CD8-positive, alpha-beta memory T cell (primary cell): Measurements from ENCODE around the gene RNF144B. TPM values are rescaled to one million over a fixed set of nuclear protein-coding genes. Genes with fewer than 3 reads are reported as not detected.

ENCODE experiments used
- CTCF ChIA-PET: fragments of 350-600 bp; sonication (Branson Sonifier 250); formaldehyde crosslinking; loops from one replicate; lab custom pipeline; 2021; ENCODE audit warnings: antibody characterized with exemption; lab: Charles Lee
- POLR2A ChIA-PET: fragments of 350-600 bp; sonication (Branson Sonifier 250); formaldehyde crosslinking; loops from one replicate; lab custom pipeline; 2021; ENCODE audit warnings: antibody characterized with exemption; lab: Charles Lee
- DNase-seq, 5 donors: peaks; one replicate each; pipeline versions ENCODE4 v3.0.0 to v3.0.0-alpha.2; 2020 to 2022; ENCODE audit warnings: mixed read lengths in 1 of 5
- H3K27ac ChIP-seq: one replicate; pipeline ENCODE4 v1.7.0; 2013; ENCODE audit warnings: low read depth, mild to moderate bottlenecking, low read length, moderate library complexity
- H3K27me3 ChIP-seq: 2 replicates; pipeline ENCODE4 v1.7.0; 2013; ENCODE audit warnings: low read length, mild to moderate bottlenecking; ENCODE audit not compliant: insufficient read depth, poor library complexity, severe bottlenecking
- H3K36me3 ChIP-seq: 2 replicates; pipeline ENCODE4 v1.7.0; 2013; ENCODE audit warnings: mild to moderate bottlenecking, low read length, moderate library complexity; ENCODE audit not compliant: insufficient read depth
- H3K4me1 ChIP-seq: 2 replicates; pipeline ENCODE4 v1.7.0; 2013; ENCODE audit warnings: mild to moderate bottlenecking, low read length, moderate library complexity; ENCODE audit not compliant: insufficient read depth
- H3K4me3 ChIP-seq: 2 replicates; pipeline ENCODE4 v1.7.0; 2013; ENCODE audit warnings: mild to moderate bottlenecking, low read length
- H3K9me3 ChIP-seq: 2 replicates; pipeline ENCODE4 v1.7.0; 2013; ENCODE audit warnings: mild to moderate bottlenecking, low read length
- H3K27ac Mint-ChIP-seq, 8 donors: one replicate each; pipeline ENCODE4 v1.8.0; 2020 to 2021; ENCODE audit warnings: mixed read lengths in 8 of 8, mild to moderate bottlenecking in 6 of 8, inconsistent platforms in 3 of 8, moderate library complexity in 3 of 8
- H3K27me3 Mint-ChIP-seq, 2 donors: one replicate each; pipeline ENCODE4 v1.8.0; 2020 to 2021; ENCODE audit warnings: mixed read lengths in 2 of 2, mild to moderate bottlenecking in 1 of 2, moderate library complexity in 1 of 2
- H3K36me3 Mint-ChIP-seq, 3 donors: one replicate each; pipeline ENCODE4 v1.8.0; 2020 to 2021; ENCODE audit warnings: mixed read lengths in 3 of 3, inconsistent platforms in 1 of 3, mild to moderate bottlenecking in 1 of 3
- H3K4me1 Mint-ChIP-seq, 3 donors: one replicate each; pipeline ENCODE4 v1.8.0; 2020 to 2021; ENCODE audit warnings: mixed read lengths in 3 of 3, inconsistent platforms in 1 of 3, mild to moderate bottlenecking in 1 of 3
- H3K4me3 Mint-ChIP-seq, 7 donors: one replicate each; pipeline ENCODE4 v1.8.0; 2020 to 2021; ENCODE audit warnings: mixed read lengths in 7 of 7, mild to moderate bottlenecking in 6 of 7, moderate library complexity in 4 of 7, inconsistent platforms in 2 of 7
- H3K9me3 Mint-ChIP-seq, 5 donors: one replicate each; pipeline ENCODE4 v1.8.0; 2020 to 2022; ENCODE audit warnings: mixed read lengths in 5 of 5, mild to moderate bottlenecking in 3 of 5, moderate library complexity in 2 of 5, inconsistent platforms in 1 of 5
- polyA plus RNA-seq: library from polyadenylated mRNA; unstranded; fragments of 300-500 nt; fragmentation: Illumina TruSeq; gene quantifications from one replicate; pipeline ENCODE4 v1.2.3, GENCODE V29; 2021
- total RNA-seq, 2 experiments: library from RNA; stranded (reverse); gene quantifications; one replicate each; pipeline ENCODE4 v1.2.3, GENCODE V29; 2021

The RNF144B gene
- total and polyA plus RNA-seq, 3 experiments from 2014 or later, result 0.98 to 1.3 (median 1.2) TPM

DNA sequence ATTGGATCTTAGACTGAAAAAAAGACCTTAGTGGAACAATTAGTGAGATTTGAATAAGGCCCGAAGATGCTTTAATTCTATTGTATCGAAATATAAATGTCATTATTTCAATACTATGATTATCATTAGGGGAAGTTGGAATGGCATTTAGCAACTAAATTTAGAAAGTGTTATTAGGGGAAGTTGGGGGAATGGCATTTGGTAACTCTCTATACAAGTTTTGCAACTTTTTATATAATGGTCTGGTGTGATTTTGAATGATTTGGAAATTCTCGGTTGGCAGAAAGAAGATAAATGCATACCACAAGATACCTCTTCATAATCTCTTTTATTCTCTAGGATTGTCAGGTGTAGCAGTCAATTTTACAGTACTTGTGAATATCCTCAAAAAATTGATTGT lies 49.2 kb downstream of the RNF144B start:
- H3K27ac ChIP-seq, result no peak overlapping the region
- no peak overlapping the region for H3K27ac Mint-ChIP-seq
- H3K9me3 Mint-ChIP-seq, result no peaks in the 10 kb centered on the region
- ChIA-PET CTCF (no interaction called here), POLR2A (no interaction called here)
- H3K9me3 ChIP-seq, result no peaks in the 10 kb centered on the region
- H3K36me3 Mint-ChIP-seq, result peaks cover 0 to 9% (median 7%) of the 10 kb centered on the region in 3 donors
- peaks cover 8 to 13% (median 11%) of the 10 kb centered on the region in 3 donors for H3K4me1 Mint-ChIP-seq
- no peaks in the 10 kb centered on the region for H3K4me1 ChIP-seq
- H3K4me3 ChIP-seq, result no peak overlapping the region
- no peaks in the 10 kb centered on the region for H3K36me3 ChIP-seq
- no peaks in the 10 kb centered on the region for H3K27me3 Mint-ChIP-seq
- DNase-seq, result no peak
- H3K4me3 Mint-ChIP-seq, result no peak overlapping the region
- no peaks in the 10 kb centered on the region for H3K27me3 ChIP-seq

DNA sequence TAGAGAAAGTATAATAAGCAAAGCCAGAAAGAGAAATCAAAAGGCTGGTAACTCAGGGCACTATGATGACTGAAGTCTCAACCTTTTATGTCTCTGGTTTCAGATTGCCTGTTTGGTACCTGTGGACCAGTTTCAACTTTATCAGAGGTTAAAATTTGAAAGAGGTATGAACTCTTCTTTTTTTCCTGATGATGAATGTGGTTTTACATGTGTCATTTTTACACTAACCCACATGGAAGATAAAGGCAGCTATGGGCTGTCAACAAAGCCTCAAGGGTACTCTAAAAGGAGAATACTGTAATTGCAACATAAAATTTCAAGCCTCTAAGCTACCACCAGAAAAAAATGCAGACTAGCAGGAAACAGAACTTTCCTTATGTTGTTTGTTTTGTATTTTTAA lies 52.4 kb downstream of the RNF144B start:
- Mint-ChIP-seq H3K27ac (peak overlapping the region in 2 of 8 donors; percentile 8 to 48), H3K4me1 (peaks cover 8 to 18% (median 14%) of the 10 kb centered on the region in 3 donors), H3K27me3 (no peaks in the 10 kb centered on the region), H3K9me3 (no peaks in the 10 kb centered on the region), H3K4me3 (no peak overlapping the region), H3K36me3 (no peaks in the 10 kb centered on the region)
- H3K4me1 ChIP-seq, result no peaks in the 10 kb centered on the region
- H3K4me3 ChIP-seq, result no peak overlapping the region
- CTCF ChIA-PET, result no interaction called here
- no peak for DNase-seq
- no peaks in the 10 kb centered on the region for H3K27me3 ChIP-seq
- H3K36me3 ChIP-seq, result no peaks in the 10 kb centered on the region
- H3K27ac ChIP-seq, result no peak overlapping the region
- H3K9me3 ChIP-seq, result no peaks in the 10 kb centered on the region
- POLR2A ChIA-PET, result no interaction called here

DNA sequence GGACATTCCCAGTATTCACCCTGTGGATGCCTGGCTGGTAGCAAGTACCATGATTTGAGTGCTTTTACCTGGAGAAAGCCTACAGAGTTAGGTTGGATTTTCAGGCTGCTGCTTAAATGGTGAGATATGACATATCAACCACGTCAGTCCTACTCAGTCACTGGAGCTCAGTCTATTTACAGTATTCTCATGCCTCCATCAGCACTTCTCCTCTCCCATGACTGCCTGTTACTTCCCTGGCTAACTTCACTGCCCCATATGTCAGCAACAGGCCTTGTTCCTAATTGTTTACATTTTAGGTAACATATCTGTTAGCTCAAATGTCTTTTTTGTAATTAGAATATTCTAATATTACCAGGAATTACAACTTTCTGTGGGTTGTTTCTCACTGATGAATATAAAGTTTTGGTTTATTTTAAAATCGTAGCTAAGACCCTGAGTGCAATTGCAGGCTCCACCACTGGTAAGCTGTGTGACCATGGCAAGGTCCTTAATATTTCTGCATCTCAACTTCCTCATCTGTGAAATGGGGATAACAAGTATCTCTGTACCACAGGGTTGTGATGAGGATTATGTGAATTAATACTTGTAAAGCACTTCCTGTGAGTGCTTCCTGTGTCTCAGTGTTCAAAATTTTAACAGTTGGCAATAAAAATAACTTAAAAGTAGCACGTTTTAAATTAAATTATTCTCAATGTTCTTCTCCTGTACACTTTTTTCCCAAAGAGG lies 54.3 kb downstream of the RNF144B start:
- no peaks in the 10 kb centered on the region for H3K9me3 ChIP-seq
- H3K27ac ChIP-seq, result no peak overlapping the region
- H3K27me3 ChIP-seq, result no peaks in the 10 kb centered on the region
- CTCF ChIA-PET, result interaction anchor here (0.6 kb wide), 1 partner anchor 410 kb away, joined by 3 read pairs; no protein-coding TSS in a partner anchor
- POLR2A ChIA-PET, result no interaction called here
- Mint-ChIP-seq H3K9me3 (no peaks in the 10 kb centered on the region), H3K4me3 (no peak overlapping the region), H3K27me3 (no peaks in the 10 kb centered on the region), H3K27ac (peak overlapping the region in 1 of 8 donors; percentile 11), H3K4me1 (peaks cover 8 to 18% (median 14%) of the 10 kb centered on the region in 3 donors), H3K36me3 (no peaks in the 10 kb centered on the region)
- no peak for DNase-seq
- no peaks in the 10 kb centered on the region for H3K4me1 ChIP-seq
- no peaks in the 10 kb centered on the region for H3K36me3 ChIP-seq
- no peak overlapping the region for H3K4me3 ChIP-seq

DNA sequence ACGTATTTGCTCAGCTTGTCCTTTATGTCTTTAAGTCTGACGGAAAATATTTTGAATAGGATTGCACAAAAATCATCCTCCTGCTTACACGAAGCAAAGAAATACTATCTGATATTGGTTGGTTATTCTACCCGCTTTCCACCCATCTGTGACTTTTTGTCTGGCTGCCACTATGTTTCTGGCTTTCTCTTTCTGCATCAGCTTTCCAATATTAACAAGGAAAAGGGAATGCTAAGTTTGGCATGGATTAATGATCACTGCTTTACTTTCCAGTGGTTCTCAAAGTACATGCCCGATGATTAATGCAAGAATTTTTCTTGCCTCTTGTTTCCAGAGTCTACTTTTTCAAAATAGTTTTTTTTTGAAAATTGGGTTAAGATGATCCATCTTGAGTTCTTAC lies 57.0 kb downstream of the RNF144B start:
- no peaks in the 10 kb centered on the region for H3K36me3 Mint-ChIP-seq

DNA sequence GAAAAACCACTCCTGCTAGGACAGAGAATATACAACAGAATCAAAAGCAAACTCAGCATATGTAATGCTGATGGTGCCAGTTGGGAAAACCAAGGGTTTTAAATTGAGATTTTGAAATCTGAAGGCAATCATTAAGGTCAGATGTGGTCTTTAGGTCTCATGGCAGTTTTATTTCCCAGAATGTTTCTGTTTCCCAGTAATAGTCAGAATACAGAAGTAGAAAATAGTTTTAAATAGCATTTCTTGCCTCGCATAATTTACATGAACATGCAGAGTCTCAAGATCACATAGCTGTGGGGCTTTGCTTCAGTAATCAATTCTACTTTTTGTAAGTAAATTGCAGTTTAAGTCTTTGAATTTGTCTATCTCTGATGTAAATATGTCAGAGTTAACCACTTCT lies 58.1 kb downstream of the RNF144B start:
- H3K4me1 ChIP-seq, result no peaks in the 10 kb centered on the region
- no peaks in the 10 kb centered on the region for H3K27me3 Mint-ChIP-seq
- no peak overlapping the region for H3K27ac Mint-ChIP-seq
- no peak overlapping the region for H3K27ac ChIP-seq
- H3K4me3 ChIP-seq, result no peak overlapping the region
- no peak for DNase-seq
- POLR2A ChIA-PET, result no interaction called here
- H3K9me3 Mint-ChIP-seq, result no peaks in the 10 kb centered on the region
- no peak overlapping the region for H3K4me3 Mint-ChIP-seq
- CTCF ChIA-PET, result no interaction called here
- H3K9me3 ChIP-seq, result no peaks in the 10 kb centered on the region
- peaks cover 4 to 7% (median 6%) of the 10 kb centered on the region in 3 donors for H3K4me1 Mint-ChIP-seq
- no peaks in the 10 kb centered on the region for H3K27me3 ChIP-seq
- H3K36me3 Mint-ChIP-seq, result no peaks in the 10 kb centered on the region
- H3K36me3 ChIP-seq, result no peaks in the 10 kb centered on the region

More for the DNA sequence above, 57.0 kb downstream of the RNF144B start:
- Mint-ChIP-seq H3K27ac (no peak overlapping the region), H3K9me3 (no peaks in the 10 kb centered on the region), H3K4me3 (no peak overlapping the region), H3K4me1 (peaks cover 7 to 17% (median 14%) of the 10 kb centered on the region in 3 donors), H3K27me3 (no peaks in the 10 kb centered on the region)
- DNase-seq, result no peak
- Histone ChIP-seq H3K27me3 (no peaks in the 10 kb centered on the region), H3K36me3 (no peaks in the 10 kb centered on the region), H3K4me1 (no peaks in the 10 kb centered on the region), H3K4me3 (no peak overlapping the region), H3K9me3 (no peaks in the 10 kb centered on the region), H3K27ac (no peak overlapping the region)
- CTCF ChIA-PET, result no interaction called here
- POLR2A ChIA-PET, result no interaction called here

DNA sequence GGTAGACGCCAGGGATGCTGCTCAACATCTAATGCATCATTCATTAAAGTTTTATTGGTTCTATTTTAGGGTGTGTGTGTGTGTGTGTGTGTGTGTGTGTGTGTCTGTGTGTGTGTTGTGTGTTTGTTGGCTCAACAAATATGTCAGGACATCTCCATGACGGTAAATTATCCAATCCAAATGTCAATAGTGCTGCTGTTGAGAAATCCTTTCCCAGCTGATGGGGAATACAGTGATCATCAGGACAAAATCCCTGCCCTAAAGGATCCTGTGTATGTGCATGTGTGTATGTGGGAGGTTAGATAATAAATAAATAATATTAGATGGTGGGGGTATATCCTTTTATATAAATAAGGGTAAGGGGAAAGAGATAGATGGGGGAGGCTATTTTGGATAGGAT lies 59.6 kb downstream of the RNF144B start:
- H3K27me3 ChIP-seq, result no peaks in the 10 kb centered on the region
- DNase-seq, result no peak
- no peaks in the 10 kb centered on the region for H3K4me1 Mint-ChIP-seq
- no peak overlapping the region for H3K27ac ChIP-seq
- no peak overlapping the region for H3K4me3 ChIP-seq
- no peaks in the 10 kb centered on the region for H3K4me1 ChIP-seq
- no peaks in the 10 kb centered on the region for H3K9me3 Mint-ChIP-seq
- no peaks in the 10 kb centered on the region for H3K36me3 ChIP-seq
- H3K36me3 Mint-ChIP-seq, result no peaks in the 10 kb centered on the region
- no peaks in the 10 kb centered on the region for H3K9me3 ChIP-seq
- H3K27me3 Mint-ChIP-seq, result no peaks in the 10 kb centered on the region
- no peak overlapping the region for H3K27ac Mint-ChIP-seq
- ChIA-PET CTCF (no interaction called here), POLR2A (no interaction called here)
- H3K4me3 Mint-ChIP-seq, result no peak overlapping the region

DNA sequence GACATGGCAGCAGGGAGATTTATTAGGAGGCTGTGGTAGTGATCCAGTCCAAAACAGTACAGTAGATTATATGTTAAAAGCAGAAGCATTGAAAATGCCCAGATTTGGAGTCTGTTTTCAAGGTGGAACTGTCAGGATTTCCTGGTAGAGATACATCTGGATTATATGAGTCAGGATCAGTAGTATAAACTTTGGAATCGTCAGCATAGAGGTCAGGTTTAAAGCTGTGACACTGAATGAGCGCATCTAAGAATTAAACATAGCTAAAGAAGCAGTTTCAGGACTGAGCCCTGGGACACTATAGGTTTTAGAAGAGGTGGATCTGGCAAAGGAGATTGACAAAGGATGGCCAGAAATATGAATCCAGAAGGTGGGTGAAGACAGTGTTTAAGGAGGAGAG lies 60.4 kb downstream of the RNF144B start:
- ChIA-PET CTCF (no interaction called here), POLR2A (interaction anchor here (0.5 kb wide), 1 partner anchor 725 kb away, joined by 9 read pairs; no protein-coding TSS in a partner anchor)
- H3K4me3 ChIP-seq, result no peak overlapping the region
- H3K27ac ChIP-seq, result no peak overlapping the region
- Mint-ChIP-seq H3K4me1 (no peaks in the 10 kb centered on the region), H3K4me3 (no peak overlapping the region), H3K9me3 (no peaks in the 10 kb centered on the region), H3K36me3 (no peaks in the 10 kb centered on the region), H3K27me3 (no peaks in the 10 kb centered on the region), H3K27ac (no peak overlapping the region)
- H3K4me1 ChIP-seq, result no peaks in the 10 kb centered on the region
- H3K9me3 ChIP-seq, result no peaks in the 10 kb centered on the region
- H3K36me3 ChIP-seq, result no peaks in the 10 kb centered on the region
- no peak for DNase-seq
- H3K27me3 ChIP-seq, result no peaks in the 10 kb centered on the region

DNA sequence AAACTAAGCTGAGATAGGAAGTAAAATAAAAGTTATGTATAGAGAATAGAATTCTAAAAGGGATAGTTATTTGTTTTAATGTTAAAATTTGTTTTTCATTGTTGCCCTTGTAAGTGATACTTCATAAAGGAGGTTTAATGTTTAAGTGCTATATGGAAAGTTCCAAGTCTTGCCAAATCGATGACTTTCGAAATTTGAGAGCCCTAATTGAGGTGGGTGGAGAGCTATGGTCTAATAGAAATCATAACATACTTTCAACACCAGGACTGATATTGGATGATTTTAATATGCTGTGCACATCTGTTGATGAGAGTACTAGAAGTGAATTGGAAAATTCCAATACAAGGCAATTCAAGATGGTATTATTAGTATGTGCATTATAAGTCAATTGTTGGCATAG lies 64.6 kb downstream of the RNF144B start:
- Histone ChIP-seq H3K4me1 (no peaks in the 10 kb centered on the region), H3K27ac (no peak overlapping the region), H3K36me3 (no peaks in the 10 kb centered on the region), H3K4me3 (no peak overlapping the region), H3K27me3 (no peaks in the 10 kb centered on the region), H3K9me3 (no peaks in the 10 kb centered on the region)
- Mint-ChIP-seq H3K36me3 (no peaks in the 10 kb centered on the region), H3K4me3 (no peak overlapping the region), H3K27ac (no peak overlapping the region), H3K9me3 (no peaks in the 10 kb centered on the region), H3K4me1 (no peaks in the 10 kb centered on the region), H3K27me3 (no peaks in the 10 kb centered on the region)
- ChIA-PET CTCF (no interaction called here), POLR2A (no interaction called here)
- no peak for DNase-seq
